Keratinocyte (primary cell): ENCODE results near the gene SORT1.

Source experiments
- EZH2 ChIP-seq: IDR thresholded peaks from one replicate; pipeline ENCODE4 v1.6.1; 2012; ENCODE audit warnings: inconsistent platforms, mild to moderate bottlenecking, low read length, moderate library complexity
- TF ChIP-seq, protein P1 (sequence below), 3 experiments: IDR thresholded peaks in 1 of 3; conservative IDR thresholded peaks in 1 of 3; optimal IDR thresholded peaks in 1 of 3; 2 replicates in 2 of 3; 3 replicates in 1 of 3; pipeline versions ENCODE3 to v1.5.1; 2011; ENCODE audit warnings: low read length in 3 of 3, mild to moderate bottlenecking in 3 of 3, moderate library complexity in 2 of 3, control low read depth in 1 of 3, inconsistent platforms in 1 of 3; ENCODE audit not compliant: insufficient read depth in 2 of 3; ENCODE audit errors: extremely low read depth in 1 of 3

DNA sequence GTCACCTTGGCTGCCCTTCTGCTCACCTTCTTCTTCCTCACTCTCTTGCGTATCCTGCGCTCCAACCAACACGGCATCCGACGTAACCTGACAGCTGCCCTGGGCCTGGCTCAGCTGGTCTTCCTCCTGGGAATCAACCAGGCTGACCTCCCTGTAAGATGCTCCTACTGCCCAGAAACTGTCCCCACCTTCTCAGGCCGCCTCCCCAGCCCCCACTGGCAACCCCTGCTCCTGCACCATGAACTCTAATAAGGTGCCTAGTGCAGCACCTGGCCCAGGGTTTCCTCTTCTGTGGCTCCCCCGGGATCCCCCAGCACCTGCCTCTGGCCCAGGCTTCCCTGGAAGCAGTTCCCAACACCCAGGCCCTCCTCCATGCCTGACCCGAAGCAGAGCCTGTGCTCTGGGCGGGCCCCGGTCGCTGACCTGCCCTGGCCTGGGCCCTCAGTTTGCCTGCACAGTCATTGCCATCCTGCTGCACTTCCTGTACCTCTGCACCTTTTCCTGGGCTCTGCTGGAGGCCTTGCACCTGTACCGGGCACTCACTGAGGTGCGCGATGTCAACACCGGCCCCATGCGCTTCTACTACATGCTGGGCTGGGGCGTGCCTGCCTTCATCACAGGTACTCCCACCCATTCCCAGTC, 127.6 kb downstream of the SORT1 start:
- TF ChIP-seq, protein P1, sequence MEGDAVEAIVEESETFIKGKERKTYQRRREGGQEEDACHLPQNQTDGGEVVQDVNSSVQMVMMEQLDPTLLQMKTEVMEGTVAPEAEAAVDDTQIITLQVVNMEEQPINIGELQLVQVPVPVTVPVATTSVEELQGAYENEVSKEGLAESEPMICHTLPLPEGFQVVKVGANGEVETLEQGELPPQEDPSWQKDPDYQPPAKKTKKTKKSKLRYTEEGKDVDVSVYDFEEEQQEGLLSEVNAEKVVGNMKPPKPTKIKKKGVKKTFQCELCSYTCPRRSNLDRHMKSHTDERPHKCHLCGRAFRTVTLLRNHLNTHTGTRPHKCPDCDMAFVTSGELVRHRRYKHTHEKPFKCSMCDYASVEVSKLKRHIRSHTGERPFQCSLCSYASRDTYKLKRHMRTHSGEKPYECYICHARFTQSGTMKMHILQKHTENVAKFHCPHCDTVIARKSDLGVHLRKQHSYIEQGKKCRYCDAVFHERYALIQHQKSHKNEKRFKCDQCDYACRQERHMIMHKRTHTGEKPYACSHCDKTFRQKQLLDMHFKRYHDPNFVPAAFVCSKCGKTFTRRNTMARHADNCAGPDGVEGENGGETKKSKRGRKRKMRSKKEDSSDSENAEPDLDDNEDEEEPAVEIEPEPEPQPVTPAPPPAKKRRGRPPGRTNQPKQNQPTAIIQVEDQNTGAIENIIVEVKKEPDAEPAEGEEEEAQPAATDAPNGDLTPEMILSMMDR (optimal IDR thresholded peaks at IDR 0.05 in 1 of 3, IDR thresholded peaks at IDR 0.05 in 1 of 3, conservative IDR thresholded peaks at IDR 0.05 in 1 of 3; ENCODE audit: extremely low read depth in 1 of 3, insufficient read depth in 2 of 3, low read length in 3 of 3) = no peak
- no peak for TF ChIP-seq EZH2
